ENCODE results near the gene STUM. TPM values are rescaled to one million over a fixed set of nuclear protein-coding genes. Genes with fewer than 3 reads are reported as not detected.

Gene STUM
- total and polyA plus RNA-seq, 2 of the 8 experiments (the other 6 are each of a cell fraction or from before 2014, with no cell fraction given): 0.76 to 1.2 TPM

DNA sequence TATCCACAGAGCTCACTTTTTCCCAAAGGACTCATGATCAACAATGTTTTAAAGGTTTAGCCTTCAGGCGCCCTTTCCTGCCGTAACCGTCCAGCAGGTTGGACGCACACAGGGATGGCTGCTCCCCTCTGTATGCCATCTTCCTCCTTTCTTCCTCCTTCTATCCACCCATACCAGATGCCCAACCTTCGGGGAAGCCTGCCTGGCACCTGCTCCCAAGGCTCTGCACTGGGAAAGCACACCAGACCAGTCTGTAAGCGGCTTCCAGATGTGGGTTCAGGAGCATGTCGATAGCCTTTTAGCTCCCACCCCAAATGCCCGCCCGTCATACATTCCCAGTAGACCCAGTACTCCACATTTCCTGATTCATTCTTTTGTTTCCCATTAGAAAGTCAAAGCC is 52.9 kb downstream of the STUM start:
- whole genome bisulfite sequencing, 2 experiments (ENCODE audit: extremely low coverage in 1 of 2, insufficient coverage in 1 of 2, insufficient read length in 1 of 2, insufficient replicate concordance in 2 of 2, low coverage in 1 of 2, low lambda C conversion rate in 2 of 2, missing lambda C conversion rate in 1 of 2): 93% methylated on average over 9 of the region's 9 CpGs; no CpG with 5 or more reads in 1 of the 2 experiments
- TF ChIP-seq CTCF (IDR thresholded peaks at IDR 0.05; ENCODE audit: control extremely low read depth in 1 of 3, insufficient read depth in 1 of 3, low read depth in 1 of 3, low read length in 3 of 3) (no peak), KDM4A (IDR thresholded peaks at IDR 0.05; ENCODE audit: low read depth, low read length, severe bottlenecking) (no peak), KDM1A (IDR thresholded peaks at IDR 0.05; ENCODE audit: borderline replicate concordance, low read length) (no peak), ZNF274 (IDR thresholded peaks at IDR 0.05; ENCODE audit: borderline replicate concordance, extremely low read depth, low read length) (no peak), JUN (IDR thresholded peaks at IDR 0.05; ENCODE audit: low read depth, low read length) (no peak), TBP (IDR thresholded peaks at IDR 0.05; ENCODE audit: low read depth, low read length) (no peak), SP1 (IDR thresholded peaks at IDR 0.05; ENCODE audit: low read depth, low read length) (no peak), CTBP2 (IDR thresholded peaks at IDR 0.05; ENCODE audit: borderline replicate concordance, insufficient read depth, insufficient read length, low read length) (no peak)
- TF ChIP-seq, protein P1, sequence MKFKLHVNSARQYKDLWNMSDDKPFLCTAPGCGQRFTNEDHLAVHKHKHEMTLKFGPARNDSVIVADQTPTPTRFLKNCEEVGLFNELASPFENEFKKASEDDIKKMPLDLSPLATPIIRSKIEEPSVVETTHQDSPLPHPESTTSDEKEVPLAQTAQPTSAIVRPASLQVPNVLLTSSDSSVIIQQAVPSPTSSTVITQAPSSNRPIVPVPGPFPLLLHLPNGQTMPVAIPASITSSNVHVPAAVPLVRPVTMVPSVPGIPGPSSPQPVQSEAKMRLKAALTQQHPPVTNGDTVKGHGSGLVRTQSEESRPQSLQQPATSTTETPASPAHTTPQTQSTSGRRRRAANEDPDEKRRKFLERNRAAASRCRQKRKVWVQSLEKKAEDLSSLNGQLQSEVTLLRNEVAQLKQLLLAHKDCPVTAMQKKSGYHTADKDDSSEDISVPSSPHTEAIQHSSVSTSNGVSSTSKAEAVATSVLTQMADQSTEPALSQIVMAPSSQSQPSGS (IDR thresholded peaks at IDR 0.05; ENCODE audit: low read length): no peak

More for the DNA sequence above, 52.9 kb downstream of the STUM start:
- Histone ChIP-seq H3K79me1 (ENCODE audit: low read depth, low read length) (no peaks in the 10 kb centered on the region), H2BK12ac (ENCODE audit: low read depth, low read length) (no peak overlapping the region), H3K79me2 (ENCODE audit: control insufficient read depth in 1 of 2, insufficient read depth in 2 of 2, low read length in 2 of 2) (no peaks in the 10 kb centered on the region), H3K23ac (ENCODE audit: insufficient read length) (no peak overlapping the region), H4K20me1 (replicated peaks in 1 of 2; ENCODE audit: control insufficient read depth in 1 of 2, insufficient read depth in 2 of 2, low read length in 2 of 2) (no peaks in the 10 kb centered on the region), H2AK5ac (ENCODE audit: low read depth, low read length) (no peak overlapping the region), H4K91ac (replicated peaks; ENCODE audit: insufficient read length, low read length) (no peak overlapping the region), H3K27ac (ENCODE audit: low read depth, low read length) (no peak overlapping the region), H3K4me1 (replicated peaks in 1 of 4; ENCODE audit: control insufficient read depth in 3 of 4, insufficient read depth in 4 of 4, low read length in 3 of 4) (peaks cover 0 to 18% (median 10%) of the 10 kb centered on the region in 4 experiments; a peak in 4 of 7 replicates), H3K4ac (replicated peaks; ENCODE audit: insufficient read length, low read depth, low read length) (no peak overlapping the region), H3K36me3 (ENCODE audit: control insufficient read depth in 2 of 4, insufficient read depth in 4 of 4, low read length in 3 of 4) (no peaks in the 10 kb centered on the region), H2BK15ac (ENCODE audit: low read length) (no peak overlapping the region), H2BK20ac (ENCODE audit: low read length) (no peak overlapping the region), H3K4me3 (ENCODE audit: extremely low read depth in 1 of 4, insufficient read depth in 2 of 4, low read depth in 3 of 4, low read length in 4 of 4) (no peak overlapping the region), H3K27me3 (replicated peaks in 1 of 4; ENCODE audit: control insufficient read depth in 3 of 4, extremely low read depth in 1 of 4, insufficient read depth in 3 of 4, low read length in 3 of 4) (no peaks in the 10 kb centered on the region), H2BK5ac (ENCODE audit: low read depth, low read length) (no peak overlapping the region), H3K9me3 (ENCODE audit: insufficient read depth in 2 of 2, low read depth in 1 of 2, low read length in 1 of 2) (no peaks in the 10 kb centered on the region), H3K4me2 (ENCODE audit: insufficient read depth in 1 of 2, low read depth in 2 of 2, low read length in 2 of 2) (no peak overlapping the region), H3K18ac (ENCODE audit: extremely low read depth, low read length) (no peak overlapping the region), H3K9ac (replicated peaks in 1 of 4; ENCODE audit: extremely low read depth in 1 of 4, low read depth in 3 of 4, low read length in 3 of 4) (no peak overlapping the region), H4K5ac (ENCODE audit: insufficient read length, low read depth, low read length) (no peak overlapping the region), H3K23me2 (ENCODE audit: low read depth, low read length) (no peaks in the 10 kb centered on the region), H2BK120ac (replicated peaks; ENCODE audit: low read depth, low read length) (no peak overlapping the region), H2AFZ (ENCODE audit: low read length) (no peak overlapping the region), H3K56ac (replicated peaks; ENCODE audit: insufficient read length, low read depth, low read length) (no peak overlapping the region), H3K14ac (ENCODE audit: insufficient read length) (no peak overlapping the region), H4K8ac (ENCODE audit: extremely low read depth, insufficient read depth, low read length) (peak overlapping the region; percentile 39; the same call in 1 of the 2 replicates)
- ChIA-PET POLR2A (ENCODE audit: partially characterized antibody) (no interaction called here), CTCF (ENCODE audit: partially characterized antibody) (interaction anchor here (1.0 to 3.8 kb wide), 4 partner anchors 12 to 140 kb away, joined by 3 to 10 read pairs (median 4); no protein-coding TSS in a partner anchor)
- DNase-seq (ENCODE audit: low read depth in 1 of 2, low spot score in 2 of 2) (no peak), FAIRE-seq (no peak)

Data from H1 (cell line).